ENCODE measurements around the gene PLS3.

DNA sequence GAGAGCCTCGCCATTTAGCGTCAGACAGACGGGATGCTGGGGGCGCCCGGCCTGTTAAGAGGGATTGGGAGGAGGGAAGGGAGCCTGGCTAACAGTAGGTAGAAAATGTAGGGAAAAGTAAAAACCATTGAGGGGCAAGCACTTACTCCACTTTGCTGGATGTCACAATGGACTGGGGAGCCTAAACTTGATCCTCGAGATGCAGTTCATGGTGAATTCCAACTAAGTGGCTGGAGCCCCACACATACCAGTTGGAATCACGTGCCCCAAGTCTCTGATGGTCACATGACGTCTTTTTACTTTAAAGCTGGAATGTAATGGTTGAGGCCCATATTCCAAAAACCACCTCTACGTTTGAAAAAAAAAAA is 1.5 kb downstream of the PLS3 start:
- TF ChIP-seq CTCF (IDR thresholded peaks at IDR 0.05; ENCODE audit: extremely low read depth in 1 of 2, insufficient read depth in 1 of 2, low read depth in 1 of 2, low read length in 2 of 2) (no peak), JUN (IDR thresholded peaks at IDR 0.05; ENCODE audit: borderline replicate concordance, insufficient read depth, insufficient read length, low read depth) (no peak), EZH2 (IDR thresholded peaks at IDR 0.05; ENCODE audit: borderline replicate concordance, low read depth, low read length, severe bottlenecking) (no peak), POLR2A (IDR thresholded peaks at IDR 0.05; ENCODE audit: low read depth, low read length) (no peak), FOS (IDR thresholded peaks at IDR 0.05; ENCODE audit: borderline replicate concordance, insufficient read depth, low read length) (no peak), GATA2 (IDR thresholded peaks at IDR 0.05; ENCODE audit: insufficient read depth, insufficient read length, low read depth, low read length) (no peak), MYC (IDR thresholded peaks at IDR 0.05; ENCODE audit: low read depth, low read length) (no peak), POLR2AphosphoS5 (IDR thresholded peaks at IDR 0.05; ENCODE audit: insufficient read depth, low read depth, low read length) (no peak)
- TF ChIP-seq, protein P1, sequence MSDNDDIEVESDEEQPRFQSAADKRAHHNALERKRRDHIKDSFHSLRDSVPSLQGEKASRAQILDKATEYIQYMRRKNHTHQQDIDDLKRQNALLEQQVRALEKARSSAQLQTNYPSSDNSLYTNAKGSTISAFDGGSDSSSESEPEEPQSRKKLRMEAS (IDR thresholded peaks at IDR 0.05; ENCODE audit: insufficient read depth, insufficient read length): peak; percentile 69
